ENCODE results near the gene TGM1.

Gene TGM1

DNA sequence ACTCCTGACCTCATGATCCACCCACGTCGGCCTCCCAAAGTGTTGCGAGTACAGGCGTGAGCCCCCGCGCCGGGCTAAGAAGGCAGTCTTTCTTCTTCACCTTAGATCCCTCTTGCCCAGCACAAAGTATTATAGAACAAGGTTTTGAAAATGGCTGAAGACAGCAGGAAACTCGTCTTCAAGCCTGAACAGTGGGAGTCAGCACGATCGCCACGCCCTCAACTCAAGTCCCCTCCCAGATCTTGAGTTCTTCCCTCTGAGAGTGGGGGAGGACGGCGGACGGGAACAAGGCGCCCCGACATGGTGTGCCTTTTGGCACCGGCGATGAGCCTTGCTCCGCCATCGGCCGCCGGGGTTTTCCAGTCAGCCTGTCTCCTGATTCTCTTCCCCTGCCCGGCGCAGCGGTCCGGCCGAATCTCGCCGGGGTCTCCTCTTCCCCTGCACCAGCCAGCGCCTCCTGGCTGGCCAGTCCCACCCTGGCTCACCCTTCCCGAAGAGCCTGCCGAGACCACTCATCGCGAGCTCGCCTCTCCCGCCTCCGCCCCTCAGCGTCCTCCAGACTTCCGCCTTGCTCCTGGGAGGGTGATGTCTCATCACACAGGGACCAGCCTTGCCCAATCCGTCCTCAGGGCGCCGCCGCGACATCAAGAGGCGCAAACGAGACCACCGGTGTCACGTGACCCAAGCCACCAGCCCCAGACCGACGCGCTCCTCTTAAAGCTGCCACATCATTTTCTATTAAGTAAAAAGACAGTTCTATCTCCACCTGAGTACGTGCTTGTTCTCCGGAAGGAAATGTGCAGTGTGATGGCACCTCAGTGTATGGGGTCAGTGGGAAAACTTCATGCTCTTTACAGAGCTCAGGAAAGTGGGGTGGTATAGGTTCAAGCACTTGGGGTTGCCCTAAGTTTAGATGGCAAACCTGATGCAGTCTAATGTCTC lies 49.8 kb downstream of the TGM1 start, which contains the start of gene CHMP4A (continued):
- TF ChIP-seq ZNF501 (tag by site-specific recombination; IDR thresholded peaks at IDR 0.05): peak; percentile 91
- no peak for TF ChIP-seq ZNF354C (tag by site-specific recombination; IDR thresholded peaks at IDR 0.05; ENCODE audit: borderline replicate concordance, low read depth)
- peak; percentile 38; the same call in 1 of the 2 replicates for TF ChIP-seq YY2 (tag by site-specific recombination; IDR thresholded peaks at IDR 0.05)
- TF ChIP-seq ZNF777 (tag by site-specific recombination; IDR thresholded peaks at IDR 0.05; ENCODE audit: borderline replicate concordance): no peak
- no peak for TF ChIP-seq ZNF157 (tag by site-specific recombination; IDR thresholded peaks at IDR 0.05)
- no peak for TF ChIP-seq OSR2 (tag by site-specific recombination; IDR thresholded peaks at IDR 0.05)
- no peak for TF ChIP-seq ZBTB1 (tag by site-specific recombination; IDR thresholded peaks at IDR 0.05)
- TF ChIP-seq ZNF670 (tag by site-specific recombination; IDR thresholded peaks at IDR 0.05; ENCODE audit: low read depth): no peak
- TF ChIP-seq ZNF140 (tag by site-specific recombination; IDR thresholded peaks at IDR 0.05): no peak
- TF ChIP-seq ZNF248 (tag by site-specific recombination; IDR thresholded peaks at IDR 0.05): no peak
- no peak for TF ChIP-seq ZFP3 (tag by site-specific recombination; IDR thresholded peaks at IDR 0.05; ENCODE audit: low read depth)
- TF ChIP-seq INSM2 (tag by site-specific recombination; IDR thresholded peaks at IDR 0.05): peak; percentile 26; the same call in 1 of the 2 replicates
- no peak for TF ChIP-seq ZNF624 (tag by site-specific recombination; IDR thresholded peaks at IDR 0.05)
- TF ChIP-seq, protein P1, sequence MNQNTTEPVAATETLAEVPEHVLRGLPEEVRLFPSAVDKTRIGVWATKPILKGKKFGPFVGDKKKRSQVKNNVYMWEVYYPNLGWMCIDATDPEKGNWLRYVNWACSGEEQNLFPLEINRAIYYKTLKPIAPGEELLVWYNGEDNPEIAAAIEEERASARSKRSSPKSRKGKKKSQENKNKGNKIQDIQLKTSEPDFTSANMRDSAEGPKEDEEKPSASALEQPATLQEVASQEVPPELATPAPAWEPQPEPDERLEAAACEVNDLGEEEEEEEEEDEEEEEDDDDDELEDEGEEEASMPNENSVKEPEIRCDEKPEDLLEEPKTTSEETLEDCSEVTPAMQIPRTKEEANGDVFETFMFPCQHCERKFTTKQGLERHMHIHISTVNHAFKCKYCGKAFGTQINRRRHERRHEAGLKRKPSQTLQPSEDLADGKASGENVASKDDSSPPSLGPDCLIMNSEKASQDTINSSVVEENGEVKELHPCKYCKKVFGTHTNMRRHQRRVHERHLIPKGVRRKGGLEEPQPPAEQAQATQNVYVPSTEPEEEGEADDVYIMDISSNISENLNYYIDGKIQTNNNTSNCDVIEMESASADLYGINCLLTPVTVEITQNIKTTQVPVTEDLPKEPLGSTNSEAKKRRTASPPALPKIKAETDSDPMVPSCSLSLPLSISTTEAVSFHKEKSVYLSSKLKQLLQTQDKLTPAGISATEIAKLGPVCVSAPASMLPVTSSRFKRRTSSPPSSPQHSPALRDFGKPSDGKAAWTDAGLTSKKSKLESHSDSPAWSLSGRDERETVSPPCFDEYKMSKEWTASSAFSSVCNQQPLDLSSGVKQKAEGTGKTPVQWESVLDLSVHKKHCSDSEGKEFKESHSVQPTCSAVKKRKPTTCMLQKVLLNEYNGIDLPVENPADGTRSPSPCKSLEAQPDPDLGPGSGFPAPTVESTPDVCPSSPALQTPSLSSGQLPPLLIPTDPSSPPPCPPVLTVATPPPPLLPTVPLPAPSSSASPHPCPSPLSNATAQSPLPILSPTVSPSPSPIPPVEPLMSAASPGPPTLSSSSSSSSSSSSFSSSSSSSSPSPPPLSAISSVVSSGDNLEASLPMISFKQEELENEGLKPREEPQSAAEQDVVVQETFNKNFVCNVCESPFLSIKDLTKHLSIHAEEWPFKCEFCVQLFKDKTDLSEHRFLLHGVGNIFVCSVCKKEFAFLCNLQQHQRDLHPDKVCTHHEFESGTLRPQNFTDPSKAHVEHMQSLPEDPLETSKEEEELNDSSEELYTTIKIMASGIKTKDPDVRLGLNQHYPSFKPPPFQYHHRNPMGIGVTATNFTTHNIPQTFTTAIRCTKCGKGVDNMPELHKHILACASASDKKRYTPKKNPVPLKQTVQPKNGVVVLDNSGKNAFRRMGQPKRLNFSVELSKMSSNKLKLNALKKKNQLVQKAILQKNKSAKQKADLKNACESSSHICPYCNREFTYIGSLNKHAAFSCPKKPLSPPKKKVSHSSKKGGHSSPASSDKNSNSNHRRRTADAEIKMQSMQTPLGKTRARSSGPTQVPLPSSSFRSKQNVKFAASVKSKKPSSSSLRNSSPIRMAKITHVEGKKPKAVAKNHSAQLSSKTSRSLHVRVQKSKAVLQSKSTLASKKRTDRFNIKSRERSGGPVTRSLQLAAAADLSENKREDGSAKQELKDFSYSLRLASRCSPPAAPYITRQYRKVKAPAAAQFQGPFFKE (tag by site-specific recombination; IDR thresholded peaks at IDR 0.05; ENCODE audit: borderline replicate concordance): no peak
- no peak for TF ChIP-seq ZNF48 (tag by site-specific recombination; IDR thresholded peaks at IDR 0.05)
- TF ChIP-seq, protein P2, sequence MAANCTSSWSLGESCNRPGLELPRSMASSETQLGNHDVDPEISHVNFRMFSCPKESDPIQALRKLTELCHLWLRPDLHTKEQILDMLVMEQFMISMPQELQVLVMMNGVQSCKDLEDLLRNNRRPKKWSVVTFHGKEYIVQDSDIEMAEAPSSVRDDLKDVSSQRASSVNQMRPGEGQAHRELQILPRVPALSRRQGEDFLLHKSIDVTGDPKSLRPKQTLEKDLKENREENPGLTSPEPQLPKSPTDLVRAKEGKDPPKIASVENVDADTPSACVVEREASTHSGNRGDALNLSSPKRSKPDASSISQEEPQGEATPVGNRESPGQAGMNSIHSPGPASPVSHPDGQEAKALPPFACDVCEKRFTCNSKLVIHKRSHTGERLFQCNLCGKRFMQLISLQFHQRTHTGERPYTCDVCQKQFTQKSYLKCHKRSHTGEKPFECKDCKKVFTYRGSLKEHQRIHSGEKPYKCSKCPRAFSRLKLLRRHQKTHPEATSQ (tag by site-specific recombination; IDR thresholded peaks at IDR 0.05): peak; percentile 82; the same call in 1 of the 2 replicates
- peak; percentile 75 for TF ChIP-seq ZNF341 (tag by site-specific recombination; IDR thresholded peaks at IDR 0.05; ENCODE audit: low read depth)
- TF ChIP-seq SCRT1 (tag by site-specific recombination; IDR thresholded peaks at IDR 0.05; ENCODE audit: borderline replicate concordance): no peak
- no peak for TF ChIP-seq ZNF623 (tag by site-specific recombination; IDR thresholded peaks at IDR 0.05)
- TF ChIP-seq ZNF114 (tag by site-specific recombination; IDR thresholded peaks at IDR 0.05): no peak
- TF ChIP-seq, protein P3, sequence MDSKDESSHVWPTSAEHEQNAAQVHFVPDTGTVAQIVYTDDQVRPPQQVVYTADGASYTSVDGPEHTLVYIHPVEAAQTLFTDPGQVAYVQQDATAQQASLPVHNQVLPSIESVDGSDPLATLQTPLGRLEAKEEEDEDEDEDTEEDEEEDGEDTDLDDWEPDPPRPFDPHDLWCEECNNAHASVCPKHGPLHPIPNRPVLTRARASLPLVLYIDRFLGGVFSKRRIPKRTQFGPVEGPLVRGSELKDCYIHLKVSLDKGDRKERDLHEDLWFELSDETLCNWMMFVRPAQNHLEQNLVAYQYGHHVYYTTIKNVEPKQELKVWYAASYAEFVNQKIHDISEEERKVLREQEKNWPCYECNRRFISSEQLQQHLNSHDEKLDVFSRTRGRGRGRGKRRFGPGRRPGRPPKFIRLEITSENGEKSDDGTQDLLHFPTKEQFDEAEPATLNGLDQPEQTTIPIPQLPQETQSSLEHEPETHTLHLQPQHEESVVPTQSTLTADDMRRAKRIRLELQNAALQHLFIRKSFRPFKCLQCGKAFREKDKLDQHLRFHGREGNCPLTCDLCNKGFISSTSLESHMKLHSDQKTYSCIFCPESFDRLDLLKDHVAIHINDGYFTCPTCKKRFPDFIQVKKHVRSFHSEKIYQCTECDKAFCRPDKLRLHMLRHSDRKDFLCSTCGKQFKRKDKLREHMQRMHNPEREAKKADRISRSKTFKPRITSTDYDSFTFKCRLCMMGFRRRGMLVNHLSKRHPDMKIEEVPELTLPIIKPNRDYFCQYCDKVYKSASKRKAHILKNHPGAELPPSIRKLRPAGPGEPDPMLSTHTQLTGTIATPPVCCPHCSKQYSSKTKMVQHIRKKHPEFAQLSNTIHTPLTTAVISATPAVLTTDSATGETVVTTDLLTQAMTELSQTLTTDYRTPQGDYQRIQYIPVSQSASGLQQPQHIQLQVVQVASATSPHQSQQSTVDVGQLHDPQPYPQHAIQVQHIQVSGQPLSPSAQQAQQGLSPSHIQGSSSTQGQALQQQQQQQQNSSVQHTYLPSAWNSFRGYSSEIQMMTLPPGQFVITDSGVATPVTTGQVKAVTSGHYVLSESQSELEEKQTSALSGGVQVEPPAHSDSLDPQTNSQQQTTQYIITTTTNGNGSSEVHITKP (tag by site-specific recombination; IDR thresholded peaks at IDR 0.05): peak; percentile 99
- TF ChIP-seq, protein P4, sequence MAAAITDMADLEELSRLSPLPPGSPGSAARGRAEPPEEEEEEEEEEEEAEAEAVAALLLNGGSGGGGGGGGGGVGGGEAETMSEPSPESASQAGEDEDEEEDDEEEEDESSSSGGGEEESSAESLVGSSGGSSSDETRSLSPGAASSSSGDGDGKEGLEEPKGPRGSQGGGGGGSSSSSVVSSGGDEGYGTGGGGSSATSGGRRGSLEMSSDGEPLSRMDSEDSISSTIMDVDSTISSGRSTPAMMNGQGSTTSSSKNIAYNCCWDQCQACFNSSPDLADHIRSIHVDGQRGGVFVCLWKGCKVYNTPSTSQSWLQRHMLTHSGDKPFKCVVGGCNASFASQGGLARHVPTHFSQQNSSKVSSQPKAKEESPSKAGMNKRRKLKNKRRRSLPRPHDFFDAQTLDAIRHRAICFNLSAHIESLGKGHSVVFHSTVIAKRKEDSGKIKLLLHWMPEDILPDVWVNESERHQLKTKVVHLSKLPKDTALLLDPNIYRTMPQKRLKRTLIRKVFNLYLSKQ (tag by site-specific recombination; IDR thresholded peaks at IDR 0.05; ENCODE audit: borderline replicate concordance): no peak
- 0 out of 2 replicates have a peak, but pooled peaks have one; percentile 87 for TF ChIP-seq ZNF561 (tag by site-specific recombination; IDR thresholded peaks at IDR 0.05; ENCODE audit: borderline replicate concordance)
- peak; percentile 50; the same call in 1 of the 2 replicates for TF ChIP-seq KLF7 (tag by site-specific recombination; IDR thresholded peaks at IDR 0.05; ENCODE audit: borderline replicate concordance)
- TF ChIP-seq ZNF626 (tag by site-specific recombination; IDR thresholded peaks at IDR 0.05): no peak

Measured in HEK293 (cell line).